Spinal cord (tissue), 10 donors: ENCODE data around the gene ADCK2. TPM values are rescaled to one million over a fixed set of nuclear protein-coding genes. Genes with fewer than 3 reads are reported as not detected.

Experiments
- DNase-seq, 6 donors: peaks; one replicate each; pipeline versions ENCODE4 v3.0.0 to v3.0.0-alpha.2; 2013 to 2015; ENCODE audit warnings: low spot score in 6 of 6, low read depth in 4 of 6
- H3K27ac ChIP-seq: one replicate; pipeline ENCODE4 v1.5.1; 2013; ENCODE audit warnings: low read depth, low read length, control low read depth
- H3K27me3 ChIP-seq: one replicate; pipeline ENCODE4 v1.6.1; 2013; ENCODE audit warnings: low read length; ENCODE audit not compliant: control insufficient read depth, insufficient read depth
- H3K36me3 ChIP-seq: one replicate; pipeline ENCODE4 v1.6.1; 2013; ENCODE audit warnings: low read length; ENCODE audit not compliant: control insufficient read depth, insufficient read depth
- H3K4me1 ChIP-seq: one replicate; pipeline ENCODE4 v1.6.1; 2013; ENCODE audit warnings: low read length; ENCODE audit not compliant: control insufficient read depth, insufficient read depth
- H3K4me3 ChIP-seq: one replicate; pipeline ENCODE4 v1.5.1; 2013; ENCODE audit warnings: low read depth, low read length, control low read depth
- H3K9me3 ChIP-seq: one replicate; pipeline ENCODE4 v1.6.1; 2013; ENCODE audit warnings: low read length; ENCODE audit not compliant: control insufficient read depth, insufficient read depth
- WGBS: methylation state at CpG from one replicate; pipeline ENCODE4 v1.1.5; 2013; ENCODE audit warnings: missing lambda C conversion rate; ENCODE audit not compliant: insufficient coverage; 5-methylcytosine and 5-hydroxymethylcytosine counted together
- polyA plus RNA-seq, 2 donors: library from polyadenylated mRNA; unstranded; fragments of 120-200 nt; gene quantifications; one replicate each; pipeline ENCODE4 v1.2.1, GENCODE V29; 2013; ENCODE audit not compliant: insufficient read length in 2 of 2
- total RNA-seq, 2 donors: library from RNA; depleted of rRNA in 1 of 2; stranded (reverse); fragments of 120-200 nt in 1 of 2; fragments of >200 nt in 1 of 2; gene quantifications; one replicate each; pipeline versions ENCODE4 v1.2.3 to v1.2.4, GENCODE V29; 2013 to 2014
- donor health status: healthy.

The ADCK2 gene
- total and polyA plus RNA-seq, 4 donors = 23.5 to 40.6 (median 33.8) TPM

DNA sequence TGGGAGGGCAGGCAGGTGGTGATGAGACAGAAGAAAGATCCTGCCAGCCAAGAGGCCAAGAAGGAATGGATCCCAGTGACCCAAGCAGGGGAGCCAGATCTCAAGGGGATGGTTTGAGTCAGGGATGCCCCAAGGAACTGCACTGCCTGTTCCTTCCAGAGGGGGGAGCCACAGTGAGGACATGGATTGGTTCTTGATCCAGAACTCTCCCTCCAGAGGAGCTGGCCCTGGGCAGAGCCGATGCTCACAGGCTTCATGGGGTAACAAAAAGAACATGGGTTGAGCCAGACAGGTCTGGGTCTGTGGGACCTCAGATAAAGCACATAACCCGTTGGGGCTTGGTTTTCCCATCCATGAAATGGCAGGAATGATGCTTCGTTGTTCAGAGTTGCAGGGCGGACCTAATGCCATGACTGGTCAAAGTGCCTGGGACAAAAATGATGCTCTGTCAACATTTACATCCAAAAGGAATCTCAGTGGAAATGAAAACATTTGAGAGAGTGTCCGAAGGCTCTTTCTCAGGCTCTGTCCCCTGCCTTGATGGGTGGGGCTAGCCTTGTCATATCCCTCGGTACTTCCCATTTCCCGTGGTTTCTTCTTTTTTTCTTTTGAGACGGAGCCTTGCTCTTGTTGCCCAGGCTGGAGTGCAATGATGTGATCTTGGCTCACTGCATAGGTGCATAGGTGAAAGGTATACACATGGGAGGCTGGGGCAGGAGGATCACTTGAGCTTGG, 27.4 kb upstream of the ADCK2 start:
- Histone ChIP-seq H3K27ac (no peak overlapping the region), H3K4me1 (peaks cover 24% of the 10 kb centered on the region), H3K9me3 (no peaks in the 10 kb centered on the region), H3K27me3 (no peaks in the 10 kb centered on the region), H3K36me3 (no peaks in the 10 kb centered on the region), H3K4me3 (no peak overlapping the region)
- no peak for DNase-seq
- WGBS = 86% methylated on average over 7 of the region's 8 CpGs

DNA sequence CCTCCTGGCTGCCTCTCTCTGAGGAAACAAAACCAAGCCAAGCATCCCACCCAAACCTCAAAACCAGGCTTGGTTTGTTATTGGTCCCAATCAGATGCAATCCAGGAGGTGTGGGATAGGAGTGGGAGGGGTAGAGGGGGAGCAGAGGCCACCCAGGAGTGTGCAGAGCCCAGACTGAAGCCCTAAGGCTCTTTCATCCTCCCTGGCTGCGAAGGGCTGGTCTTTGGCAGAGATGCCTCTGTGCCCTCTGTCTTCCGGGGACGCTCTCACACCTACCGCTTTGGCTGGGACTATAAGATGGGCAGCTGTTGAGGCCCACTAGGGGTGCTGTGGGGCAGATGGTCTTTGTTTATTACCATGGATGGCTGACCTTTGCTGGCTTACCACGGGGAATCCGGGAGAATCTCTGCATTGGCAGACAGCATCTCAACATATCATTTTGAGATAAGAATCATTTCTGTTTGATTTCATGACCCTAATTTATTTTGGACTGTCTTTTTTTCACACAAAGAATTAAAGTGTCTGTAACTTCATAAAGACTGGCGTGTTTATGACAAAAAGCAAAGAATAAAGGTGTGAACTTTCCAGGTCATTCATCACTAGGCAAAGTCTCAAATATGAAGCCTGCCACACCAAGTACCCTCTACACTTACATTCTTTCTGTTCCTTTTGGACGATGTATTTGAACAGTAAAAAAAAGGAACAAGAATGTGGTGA, 25.7 kb upstream of the ADCK2 start:
- H3K27ac ChIP-seq = no peak overlapping the region
- H3K4me3 ChIP-seq = no peak overlapping the region
- H3K27me3 ChIP-seq = no peaks in the 10 kb centered on the region
- H3K36me3 ChIP-seq = no peaks in the 10 kb centered on the region
- no peaks in the 10 kb centered on the region for H3K9me3 ChIP-seq
- 10% methylated on average over 4 of the region's 8 CpGs for WGBS
- DNase-seq = peak in 1 of 6 donors; percentile 66
- peaks cover 14% of the 10 kb centered on the region for H3K4me1 ChIP-seq

DNA sequence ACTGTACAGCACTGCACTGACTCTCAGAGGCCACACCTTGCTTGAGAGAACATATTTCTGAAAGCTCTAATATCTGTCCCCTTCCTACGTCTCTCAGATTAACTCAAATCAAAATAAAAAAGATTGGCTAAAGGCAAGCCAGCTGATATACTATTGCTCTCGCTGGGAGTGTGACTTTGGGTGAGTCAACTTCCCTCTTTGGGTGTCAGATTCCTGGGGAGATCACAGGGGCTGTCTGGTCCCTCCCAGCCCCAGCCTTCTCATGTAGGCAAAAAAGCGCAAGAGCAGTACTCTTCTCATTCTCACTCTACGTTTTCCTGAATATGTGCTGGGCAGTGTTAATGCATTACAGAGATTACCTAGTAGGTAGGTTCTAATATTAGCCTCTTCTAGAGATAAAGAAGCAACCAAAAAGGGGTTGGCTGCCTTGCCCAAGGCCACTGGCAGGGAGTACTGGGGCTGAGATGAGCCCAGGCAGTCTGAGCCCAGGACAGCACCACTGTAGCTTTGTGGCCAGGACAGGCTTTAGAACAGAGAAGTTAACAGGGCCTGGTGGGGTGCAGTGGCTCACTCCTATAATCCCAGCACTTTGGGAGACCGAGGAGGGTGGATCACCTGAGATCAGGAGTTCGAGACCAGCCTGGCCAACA, 23.1 kb upstream of the ADCK2 start:
- DNase-seq = no peak
- WGBS = no CpG with 5 or more reads among the region's 6 CpGs
- Histone ChIP-seq H3K27ac (no peak overlapping the region), H3K36me3 (no peaks in the 10 kb centered on the region), H3K9me3 (no peaks in the 10 kb centered on the region), H3K27me3 (no peaks in the 10 kb centered on the region), H3K4me3 (no peak overlapping the region), H3K4me1 (peaks cover 16% of the 10 kb centered on the region)

DNA sequence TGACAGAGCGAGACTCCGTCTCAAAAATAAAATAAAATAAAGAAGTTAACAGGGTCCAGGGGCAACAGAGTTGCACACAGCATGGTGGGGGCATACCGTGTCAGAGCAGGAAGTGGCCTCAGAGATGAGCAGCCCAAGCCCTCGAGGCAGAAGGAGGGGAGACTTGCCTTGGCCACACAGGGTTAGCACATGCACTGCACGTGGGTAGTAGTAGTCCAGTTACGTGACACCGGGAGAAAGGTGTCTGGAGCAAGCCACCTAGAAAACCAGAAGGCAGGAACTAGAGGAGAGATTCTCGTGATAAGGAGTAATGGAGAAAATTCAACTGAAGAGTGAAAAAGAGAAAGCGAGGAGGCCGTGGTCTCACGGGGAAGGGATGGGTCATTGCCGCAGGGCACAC, 22.4 kb upstream of the ADCK2 start:
- Histone ChIP-seq H3K27ac (no peak overlapping the region), H3K4me3 (no peak overlapping the region), H3K9me3 (no peaks in the 10 kb centered on the region), H3K27me3 (no peaks in the 10 kb centered on the region), H3K4me1 (peaks cover 14% of the 10 kb centered on the region), H3K36me3 (no peaks in the 10 kb centered on the region)
- DNase-seq = no peak
- 86% methylated on average over 6 of the region's 12 CpGs for WGBS

DNA sequence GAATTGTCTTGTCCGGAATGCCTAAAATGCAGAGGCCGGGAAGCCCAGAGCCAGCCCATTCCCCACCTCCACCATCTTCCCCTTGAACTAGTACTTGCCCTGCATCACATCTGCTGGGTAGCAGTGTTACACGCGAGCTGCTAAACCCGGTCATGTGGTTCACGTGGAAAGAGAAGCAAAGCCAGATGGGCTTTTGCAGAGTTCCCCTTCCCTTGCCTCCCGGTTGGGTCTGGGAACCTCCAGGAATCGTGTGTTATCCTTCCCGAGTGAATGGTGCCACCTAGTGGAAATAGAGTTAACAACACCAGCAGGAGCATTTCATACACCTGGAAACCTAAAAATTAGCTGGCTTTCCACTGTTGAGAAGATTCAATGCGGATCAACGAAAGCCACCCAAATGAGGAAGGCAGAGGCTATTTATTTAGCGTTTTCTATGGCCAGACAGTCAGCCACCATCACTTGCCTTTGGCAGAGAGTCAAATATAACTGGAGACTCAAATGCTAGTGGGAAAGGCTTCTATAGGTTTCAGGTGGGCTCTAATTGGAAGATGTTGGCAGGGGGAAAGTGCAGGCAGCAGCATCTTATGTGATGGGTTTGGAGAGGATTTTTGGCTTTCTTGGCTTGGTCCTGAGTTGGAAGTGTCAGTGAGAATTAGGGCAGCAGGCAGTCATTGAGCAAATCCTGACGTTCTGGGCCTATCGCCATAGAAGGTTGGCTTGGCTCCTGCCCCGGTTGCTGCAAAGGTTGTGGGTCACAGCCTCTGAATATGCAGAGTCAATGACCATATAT, 19.2 kb upstream of the ADCK2 start:
- no peak overlapping the region for H3K27ac ChIP-seq
- no peaks in the 10 kb centered on the region for H3K27me3 ChIP-seq
- H3K9me3 ChIP-seq = no peaks in the 10 kb centered on the region
- 13% methylated on average over 13 of the region's 15 CpGs for WGBS
- peak in 5 of 6 donors; percentile 78 to 97 (median 82) for DNase-seq
- H3K4me1 ChIP-seq = peaks cover 8% of the 10 kb centered on the region
- no peaks in the 10 kb centered on the region for H3K36me3 ChIP-seq
- H3K4me3 ChIP-seq = peak overlapping the region; percentile 26

DNA sequence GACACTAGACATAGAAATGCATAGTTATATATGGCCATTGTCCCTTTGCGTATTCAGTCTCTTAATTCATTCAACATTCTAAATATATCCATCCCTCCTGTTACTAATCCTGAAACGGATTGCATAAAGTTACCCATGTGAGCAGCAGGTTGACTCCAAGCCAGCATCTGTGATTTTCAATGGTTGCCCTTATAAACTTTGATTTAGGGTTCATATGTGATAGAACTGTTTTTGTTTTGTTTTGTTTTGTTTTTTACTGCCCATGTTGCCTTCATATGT, 18.7 kb upstream of the ADCK2 start:
- Histone ChIP-seq H3K27ac (no peak overlapping the region), H3K27me3 (no peaks in the 10 kb centered on the region), H3K9me3 (no peaks in the 10 kb centered on the region), H3K4me1 (peaks cover 8% of the 10 kb centered on the region), H3K36me3 (no peaks in the 10 kb centered on the region), H3K4me3 (no peak overlapping the region)
- DNase-seq = no peak
- no CpG with 5 or more reads among the region's 2 CpGs for WGBS

DNA sequence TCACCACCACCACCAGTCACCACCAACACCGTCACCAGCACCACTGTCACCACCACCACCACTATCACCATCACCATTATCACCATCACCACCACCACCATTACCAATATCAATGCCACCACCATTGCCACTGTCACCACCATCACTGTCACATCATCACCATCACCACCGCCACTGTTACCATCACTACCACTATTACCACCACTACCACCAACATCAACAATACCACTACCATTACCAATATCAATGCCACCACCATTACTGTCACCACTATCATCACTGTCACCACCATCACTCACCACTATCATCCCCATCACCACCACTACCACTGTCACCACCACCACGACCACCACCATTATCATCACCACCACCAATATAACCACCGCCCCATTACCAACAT, 18.1 kb upstream of the ADCK2 start:
- Histone ChIP-seq H3K36me3 (no peaks in the 10 kb centered on the region), H3K9me3 (no peaks in the 10 kb centered on the region), H3K4me3 (no peak overlapping the region), H3K27ac (no peak overlapping the region), H3K4me1 (peaks cover 8% of the 10 kb centered on the region), H3K27me3 (no peaks in the 10 kb centered on the region)
- WGBS = 93% methylated on average over 4 of the region's 4 CpGs
- no peak for DNase-seq

DNA sequence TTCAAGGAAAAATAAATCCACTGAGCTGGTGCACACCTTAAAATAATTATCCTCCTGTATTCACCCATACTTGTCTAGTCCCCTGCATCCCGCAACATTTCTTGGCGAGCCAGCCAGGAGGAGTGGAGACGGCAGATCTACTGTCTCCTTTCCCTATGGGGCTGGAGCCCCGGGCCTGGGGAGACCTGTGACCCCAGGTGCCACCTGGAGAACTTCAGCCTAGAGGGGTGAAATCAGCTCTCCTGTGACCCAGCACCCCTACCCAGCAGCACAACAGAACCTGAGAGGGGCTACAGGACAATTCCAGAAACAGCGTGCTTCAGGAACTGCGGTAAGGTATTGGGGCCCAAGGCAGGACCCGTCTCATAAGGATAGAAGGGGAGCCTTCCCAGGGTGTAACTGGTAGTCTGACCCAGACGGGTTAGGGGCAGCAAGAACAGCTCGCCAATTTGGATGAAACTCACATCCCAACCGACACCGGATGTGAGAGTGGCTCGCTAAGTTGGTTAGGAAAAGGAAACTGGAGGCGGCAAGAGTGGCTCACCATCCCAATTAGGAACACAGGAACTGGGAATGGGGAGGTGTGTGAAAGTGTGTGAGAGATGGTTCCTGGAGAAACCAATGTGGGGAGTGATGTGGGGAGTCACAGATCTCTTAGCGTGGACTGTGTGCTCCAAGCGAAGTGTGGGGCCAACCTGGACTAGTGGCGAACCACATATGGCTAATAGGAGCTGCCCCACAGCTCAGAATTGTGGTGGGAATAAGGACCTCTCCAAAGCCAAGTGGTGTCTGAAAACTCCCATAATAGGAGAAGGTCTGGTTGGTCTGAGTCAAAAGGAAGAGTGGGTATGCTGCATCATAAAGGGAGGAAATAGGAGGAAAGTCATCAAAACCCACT, 17.0 kb upstream of the ADCK2 start:
- peaks cover 8% of the 10 kb centered on the region for H3K4me1 ChIP-seq
- 92% methylated on average over 15 of the region's 16 CpGs for WGBS
- H3K36me3 ChIP-seq = no peaks in the 10 kb centered on the region
- no peaks in the 10 kb centered on the region for H3K9me3 ChIP-seq
- no peak overlapping the region for H3K27ac ChIP-seq
- no peak overlapping the region for H3K4me3 ChIP-seq
- no peaks in the 10 kb centered on the region for H3K27me3 ChIP-seq
- no peak for DNase-seq
